Activated CD8-positive, alpha-beta memory T cell treated with anti-CD3 and anti-CD28 coated beads for 24 hours (primary cell): ENCODE results near the gene RFX2.
"Not testable (repeated sequence)": the region's sequence is repeated elsewhere in the genome, so short reads cannot be mapped to it uniquely, and the experiment has no call there.

Experiments
- DNase-seq: peaks from one replicate; pipeline ENCODE4 v3.0.0-alpha.2; 2020

The RFX2 gene

GRCh38 chr19:6110360-6110977 lies at the start of gene RFX2:
Gene RFX2 (minus strand): TSS chr19:6110500. CDS start chr19:6047496, 63,004 bp downstream.
- peak; percentile 99 for DNase-seq

GRCh38 chr19:6156033-6156432 lies 45.7 kb upstream of the RFX2 start:
- no peak for DNase-seq

- DNase-seq: no peak
Observed at GRCh38 chr19:6150289-6150688, 40.0 kb upstream of the RFX2 start.

GRCh38 chr19:6141217-6141616 lies 30.9 kb upstream of the RFX2 start:
- DNase-seq: no peak

- no peak for DNase-seq
Observed at GRCh38 chr19:6138511-6138910, 28.2 kb upstream of the RFX2 start.

GRCh38 chr19:6138066-6138465 lies 27.8 kb upstream of the RFX2 start:
- DNase-seq: no peak

- no peak for DNase-seq
Observed at GRCh38 chr19:6133231-6133630, 22.9 kb upstream of the RFX2 start.

GRCh38 chr19:6132482-6132881 lies 22.2 kb upstream of the RFX2 start:
- DNase-seq: no peak

- no peak for DNase-seq
Observed at GRCh38 chr19:6127716-6128335, 17.5 kb upstream of the RFX2 start.

- DNase-seq: no peak
Observed at GRCh38 chr19:6126335-6126974, 16.2 kb upstream of the RFX2 start.

GRCh38 chr19:6125571-6125989 lies 15.3 kb upstream of the RFX2 start:
- peak; percentile 77 for DNase-seq

- no peak for DNase-seq
Observed at GRCh38 chr19:6119031-6119430, 8.7 kb upstream of the RFX2 start.

- DNase-seq: no peak
Observed at GRCh38 chr19:6118043-6118442, 7.7 kb upstream of the RFX2 start.

- DNase-seq: no peak
Observed at GRCh38 chr19:6117534-6117933, 7.2 kb upstream of the RFX2 start.

- DNase-seq: no peak
Observed at GRCh38 chr19:6116749-6117430, 6.6 kb upstream of the RFX2 start.

GRCh38 chr19:6115992-6116391 lies 5.7 kb upstream of the RFX2 start:
- no peak for DNase-seq

GRCh38 chr19:6113616-6114188 lies 3.4 kb upstream of the RFX2 start:
- no peak for DNase-seq

GRCh38 chr19:6109947-6110346 lies 353 bp downstream of the RFX2 start:
- no peak for DNase-seq

- peak; percentile 79 for DNase-seq
Observed at GRCh38 chr19:6108721-6109633, 1.3 kb downstream of the RFX2 start.

GRCh38 chr19:6106643-6107294 lies 3.5 kb downstream of the RFX2 start:
- not testable (repeated sequence) for DNase-seq

GRCh38 chr19:6105444-6105843 lies 4.9 kb downstream of the RFX2 start:
- no peak for DNase-seq

GRCh38 chr19:6103894-6104293 lies 6.4 kb downstream of the RFX2 start:
- DNase-seq: no peak
